Liver (tissue), 3 donors: ENCODE results near the gene ENTPD1.

Experiments
- CTCF ChIP-seq: fragments of 150-350 bp; IDR thresholded peaks from 2 replicates; pipeline ENCODE4 v1.5.1; 2017; ENCODE audit warnings: improper control_type of control experiment, low read depth, low read length; ENCODE audit not compliant: missing input control
- EGR1 ChIP-seq, 2 donors: IDR thresholded peaks; 2 replicates each; pipeline ENCODE4 v1.6.1; 2016 to 2018; ENCODE audit warnings: antibody characterized with exemption in 2 of 2, low read depth in 2 of 2
- FOXA1 ChIP-seq: IDR thresholded peaks from 2 replicates; pipeline ENCODE4 v1.6.1; 2016; ENCODE audit warnings: antibody characterized with exemption
- HNF4A ChIP-seq, 2 donors: conservative IDR thresholded peaks; 2 replicates each; pipeline ENCODE4 v1.6.1; 2016; ENCODE audit warnings: antibody characterized with exemption in 2 of 2, mild to moderate bottlenecking in 2 of 2
- MAX ChIP-seq: IDR thresholded peaks from 2 replicates; pipeline ENCODE4 v1.6.1; 2016; ENCODE audit warnings: antibody characterized with exemption
- NR2F2 ChIP-seq: IDR thresholded peaks from 2 replicates; pipeline ENCODE4 v1.6.1; 2016; ENCODE audit warnings: antibody characterized with exemption
- RAD21 ChIP-seq, 2 donors: IDR thresholded peaks; 2 replicates each; pipeline ENCODE4 v1.6.1; 2016; ENCODE audit warnings: antibody characterized with exemption in 2 of 2, mild to moderate bottlenecking in 2 of 2
- REST ChIP-seq: IDR thresholded peaks from 2 replicates; pipeline ENCODE4 v1.6.1; 2016; ENCODE audit warnings: antibody characterized with exemption, mild to moderate bottlenecking
- RXRA ChIP-seq, 2 donors: IDR thresholded peaks; 2 replicates each; pipeline ENCODE4 v1.6.1; 2017 to 2018; ENCODE audit warnings: antibody characterized with exemption in 2 of 2, mild to moderate bottlenecking in 1 of 2
- TAF1 ChIP-seq: conservative IDR thresholded peaks from 2 replicates; pipeline ENCODE4 v1.6.1; 2016; ENCODE audit warnings: antibody characterized with exemption, mild to moderate bottlenecking
- YY1 ChIP-seq: IDR thresholded peaks from 2 replicates; pipeline ENCODE4 v1.6.1; 2016; ENCODE audit warnings: antibody characterized with exemption, mild to moderate bottlenecking
- ZBTB33 ChIP-seq: IDR thresholded peaks from 2 replicates; pipeline ENCODE4 v1.6.1; 2016; ENCODE audit warnings: antibody characterized with exemption
- donor health status: healthy.
- donor health status: healthy.

- no peak for TF ChIP-seq YY1
- TF ChIP-seq HNF4A (conservative IDR thresholded peaks at IDR 0.05), result no peak
- no peak for TF ChIP-seq CTCF
- no peak for TF ChIP-seq REST
- no peak for TF ChIP-seq RXRA (IDR thresholded peaks at IDR 0.05)
- TF ChIP-seq TAF1, result no peak
- TF ChIP-seq RAD21 (IDR thresholded peaks at IDR 0.05), result no peak
- TF ChIP-seq EGR1 (IDR thresholded peaks at IDR 0.05; ENCODE audit: low read depth in 2 of 2), result no peak
- no peak for TF ChIP-seq ZBTB33
- TF ChIP-seq FOXA1, result no peak
- no peak for TF ChIP-seq NR2F2
- TF ChIP-seq MAX, result no peak
Observed at GRCh38 chr10:95787447-95787846, 31.5 kb downstream of the ENTPD1 start.
